ENCODE measurements around the gene TRMT10B.

TRMT10B gene

DNA sequence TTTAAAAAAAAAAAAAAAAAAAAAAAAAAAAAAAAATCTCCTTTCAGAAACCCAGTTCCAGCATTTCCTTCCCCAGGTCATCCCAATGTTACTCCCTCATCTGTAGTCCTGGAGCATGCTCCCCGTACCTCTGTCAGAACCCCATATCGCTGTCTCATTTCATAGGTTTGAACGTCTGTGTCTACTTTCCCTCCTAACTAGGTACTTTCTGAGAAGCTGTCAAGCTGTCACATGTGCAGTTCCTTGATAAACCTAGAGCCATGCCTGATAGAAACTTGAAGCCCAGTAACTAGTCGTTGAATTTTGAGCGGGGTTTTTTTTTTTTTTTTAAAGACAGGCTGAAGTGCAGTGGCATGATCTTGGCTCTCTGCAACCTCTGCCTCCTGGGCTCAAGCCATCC is 15.7 kb downstream of the TRMT10B start:
- H3K4me3 ChIP-seq (ENCODE audit: low read depth, low read length) = no peak overlapping the region
- TF ChIP-seq, protein P1, sequence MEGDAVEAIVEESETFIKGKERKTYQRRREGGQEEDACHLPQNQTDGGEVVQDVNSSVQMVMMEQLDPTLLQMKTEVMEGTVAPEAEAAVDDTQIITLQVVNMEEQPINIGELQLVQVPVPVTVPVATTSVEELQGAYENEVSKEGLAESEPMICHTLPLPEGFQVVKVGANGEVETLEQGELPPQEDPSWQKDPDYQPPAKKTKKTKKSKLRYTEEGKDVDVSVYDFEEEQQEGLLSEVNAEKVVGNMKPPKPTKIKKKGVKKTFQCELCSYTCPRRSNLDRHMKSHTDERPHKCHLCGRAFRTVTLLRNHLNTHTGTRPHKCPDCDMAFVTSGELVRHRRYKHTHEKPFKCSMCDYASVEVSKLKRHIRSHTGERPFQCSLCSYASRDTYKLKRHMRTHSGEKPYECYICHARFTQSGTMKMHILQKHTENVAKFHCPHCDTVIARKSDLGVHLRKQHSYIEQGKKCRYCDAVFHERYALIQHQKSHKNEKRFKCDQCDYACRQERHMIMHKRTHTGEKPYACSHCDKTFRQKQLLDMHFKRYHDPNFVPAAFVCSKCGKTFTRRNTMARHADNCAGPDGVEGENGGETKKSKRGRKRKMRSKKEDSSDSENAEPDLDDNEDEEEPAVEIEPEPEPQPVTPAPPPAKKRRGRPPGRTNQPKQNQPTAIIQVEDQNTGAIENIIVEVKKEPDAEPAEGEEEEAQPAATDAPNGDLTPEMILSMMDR (IDR thresholded peaks at IDR 0.05; ENCODE audit: borderline replicate concordance, insufficient read depth, low read depth, low read length) = no peak

DNA sequence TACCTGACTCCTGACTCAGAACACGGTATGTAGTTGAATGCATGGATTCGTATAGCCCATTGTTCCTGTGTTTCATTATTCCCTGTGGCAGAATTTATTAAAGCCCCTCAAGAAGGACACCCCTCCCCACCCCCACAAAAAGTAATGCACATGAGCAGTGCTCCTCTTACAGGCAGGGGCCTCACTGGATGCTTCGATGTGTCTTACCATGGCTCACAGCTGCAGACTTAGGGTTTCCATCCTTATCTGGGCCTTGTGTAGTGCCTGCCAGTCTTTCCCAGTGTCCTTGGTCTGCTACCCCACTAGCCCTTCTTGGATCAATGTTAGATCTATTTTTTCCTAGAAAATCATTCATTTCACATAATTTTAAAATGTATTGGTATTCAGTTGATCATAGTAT is 16.4 kb downstream of the TRMT10B start:
- TF ChIP-seq, protein P1 (IDR thresholded peaks at IDR 0.05; ENCODE audit: borderline replicate concordance, insufficient read depth, low read depth, low read length) = no peak
- no peak overlapping the region for H3K4me3 ChIP-seq (ENCODE audit: low read depth, low read length)

DNA sequence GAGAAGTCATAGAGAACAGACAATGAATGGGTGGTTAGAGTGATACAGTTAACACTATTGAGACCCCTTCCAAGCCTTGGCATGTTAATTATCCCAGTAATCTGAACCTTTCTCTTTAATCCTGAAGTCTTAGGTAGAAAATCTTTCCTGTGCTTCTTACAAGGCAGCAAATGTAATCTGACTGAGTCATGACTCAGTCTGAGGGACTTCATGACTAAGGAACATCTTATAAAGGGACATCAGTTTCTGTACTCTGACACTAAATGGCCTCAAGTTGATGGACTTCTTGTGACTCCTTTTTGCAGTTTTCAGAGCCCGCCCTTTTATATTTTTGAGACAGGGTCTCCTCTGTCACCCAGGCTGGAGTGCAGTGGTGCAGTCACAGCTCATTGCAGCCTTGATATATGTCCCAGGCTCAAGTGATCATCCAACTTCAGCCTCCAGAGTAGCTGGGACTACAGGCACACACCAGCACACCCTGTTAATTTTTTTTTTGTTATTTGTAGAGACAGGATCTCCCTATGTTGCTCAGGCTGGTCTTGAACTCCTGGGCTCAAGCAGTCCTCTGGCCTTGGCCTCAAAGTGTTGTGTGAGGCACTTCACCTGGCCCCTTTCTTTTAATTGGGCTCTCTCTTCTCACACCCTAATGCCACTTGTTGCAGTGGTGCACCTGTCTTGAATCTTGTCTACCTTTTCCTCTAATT is 21.8 kb downstream of the TRMT10B start:
- TF ChIP-seq, protein P1 (IDR thresholded peaks at IDR 0.05; ENCODE audit: borderline replicate concordance, insufficient read depth, low read depth, low read length) = no peak
- H3K4me3 ChIP-seq (ENCODE audit: low read depth, low read length) = no peak overlapping the region

DNA sequence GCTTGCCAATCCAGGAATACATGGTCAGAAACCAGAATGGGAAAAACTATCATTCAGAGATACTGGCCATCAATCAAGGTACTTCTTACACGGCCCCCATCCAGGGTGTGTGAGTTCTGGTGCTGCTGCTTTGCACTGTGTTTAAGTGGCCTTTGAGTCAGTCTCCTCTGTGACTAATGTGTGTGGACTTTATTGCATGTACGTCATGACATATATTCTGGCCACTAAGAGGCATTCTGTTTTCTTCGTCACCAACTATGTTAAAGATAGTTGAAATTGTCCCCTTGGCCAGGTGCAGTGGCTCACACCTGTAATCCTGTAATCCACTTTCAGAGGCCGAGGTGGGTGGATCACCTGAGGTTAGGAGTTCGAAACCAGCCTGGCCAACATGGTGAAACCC is 22.7 kb downstream of the TRMT10B start:
- TF ChIP-seq, protein P1 (IDR thresholded peaks at IDR 0.05; ENCODE audit: borderline replicate concordance, insufficient read depth, low read depth, low read length) = no peak
- no peak overlapping the region for H3K4me3 ChIP-seq (ENCODE audit: low read depth, low read length)

DNA sequence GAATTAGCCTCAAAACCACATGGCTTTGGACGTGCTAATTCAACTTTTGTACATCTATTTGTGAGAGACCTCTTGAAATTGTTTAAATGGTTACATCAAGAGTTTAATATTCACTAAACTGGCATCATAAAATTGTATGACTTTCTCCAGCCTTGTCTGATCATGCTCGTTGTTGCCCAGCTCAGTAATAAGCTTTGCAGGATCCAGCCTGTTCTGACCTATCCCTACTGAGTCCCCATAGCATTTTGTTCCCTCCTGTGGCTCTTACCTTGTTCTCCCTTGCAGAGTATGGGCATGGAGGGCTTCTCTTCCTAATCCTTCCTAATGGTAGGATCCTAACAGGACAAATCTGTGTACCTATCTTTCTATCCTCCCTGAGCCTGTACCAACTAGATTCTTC is 24.9 kb downstream of the TRMT10B start:
- TF ChIP-seq, protein P1 (IDR thresholded peaks at IDR 0.05; ENCODE audit: borderline replicate concordance, insufficient read depth, low read depth, low read length) = no peak
- no peak overlapping the region for H3K4me3 ChIP-seq (ENCODE audit: low read depth, low read length)

DNA sequence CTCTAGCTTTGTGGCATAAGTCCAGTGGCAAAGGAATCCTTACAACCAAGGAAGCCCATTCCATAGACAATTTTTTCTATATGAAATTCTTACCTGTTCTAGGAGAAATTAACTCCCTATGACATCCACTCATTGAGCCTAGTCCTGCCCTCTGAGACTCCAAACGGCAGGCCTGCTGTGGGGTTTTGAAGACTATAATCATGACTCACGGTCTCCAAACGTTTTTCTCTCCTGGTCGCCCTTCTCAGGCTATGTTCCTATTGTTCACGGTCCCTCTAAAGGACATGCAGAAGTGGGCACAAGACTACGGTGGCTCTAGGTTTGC is 30.6 kb downstream of the TRMT10B start:
- H3K4me3 ChIP-seq (ENCODE audit: low read depth, low read length) = peak overlapping the region; percentile 82
- TF ChIP-seq, protein P1 (IDR thresholded peaks at IDR 0.05; ENCODE audit: borderline replicate concordance, insufficient read depth, low read depth, low read length) = no peak

DNA sequence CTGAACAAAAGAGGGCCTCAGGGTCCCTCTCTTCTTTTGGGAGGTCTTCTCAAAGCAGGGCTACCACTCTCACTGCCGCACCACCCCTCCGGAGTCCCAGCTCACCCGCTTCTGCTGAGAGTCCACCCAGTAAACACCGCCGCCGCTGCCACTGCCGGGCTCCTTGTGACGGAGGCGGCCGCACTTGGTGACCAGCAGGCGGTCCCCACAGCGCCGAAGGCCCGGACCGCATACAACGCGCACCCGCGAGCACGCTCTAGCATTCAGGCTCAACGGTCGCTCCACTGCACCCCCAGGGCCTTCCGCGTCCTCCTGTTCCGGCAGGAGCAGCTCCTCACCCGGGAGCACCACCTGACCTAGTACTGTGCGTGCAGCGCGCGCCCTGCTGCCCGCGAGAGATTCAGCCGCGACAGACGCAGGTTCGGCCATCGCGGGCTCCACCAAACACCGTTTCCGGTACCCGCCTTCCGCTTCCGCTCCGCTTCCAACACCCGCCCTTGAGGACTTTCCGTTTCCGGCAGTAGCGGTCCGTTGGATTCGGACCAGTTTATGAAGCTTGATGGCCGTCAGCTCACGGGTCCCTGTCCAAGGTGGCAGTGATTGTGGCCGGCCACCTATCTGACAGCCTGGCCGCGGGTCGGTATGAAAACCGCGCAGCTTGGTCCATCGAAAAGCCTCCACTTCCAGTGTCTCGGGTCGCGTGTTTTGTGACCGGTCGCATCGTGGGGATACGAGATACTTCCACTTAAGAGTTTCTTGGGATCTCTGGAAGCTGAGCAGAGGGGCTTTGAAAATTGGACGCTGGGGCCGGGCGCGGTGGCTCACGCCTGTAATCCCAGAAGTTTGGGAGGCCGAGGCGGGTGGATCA is 31.2 kb downstream of the TRMT10B start, which contains the start of gene EXOSC3:
Gene EXOSC3 (minus strand): TSS at position 449 of the 868 bp plus-strand sequence. CDS start 20 bp downstream, at position 429.
- peak within 1 kb of the TSS; percentile 82 for H3K4me3 ChIP-seq (ENCODE audit: low read depth, low read length)
- TF ChIP-seq, protein P1 (IDR thresholded peaks at IDR 0.05; ENCODE audit: borderline replicate concordance, insufficient read depth, low read depth, low read length) = peak; percentile 23; the same call in 1 of the 2 replicates
